ENCODE results near the gene ERFE. TPM values are rescaled to one million over a fixed set of nuclear protein-coding genes. Genes with fewer than 3 reads are reported as not detected.
"Not testable (repeated sequence)": the region's sequence is repeated elsewhere in the genome, so short reads cannot be mapped to it uniquely, and the experiment has no call there.

ERFE gene
- total RNA-seq: not detected

GRCh38 chr2:238158509-238159070 lies at the start of gene ERFE:
TSS of gene ERFE (plus strand) at chr2:238158970. CDS start at chr2:238159008, 38 bp downstream.
- CTCF ChIA-PET: interaction anchor here (2.9 kb wide), 1 partner anchor 105 kb away, joined by 31 read pairs; no protein-coding TSS in a partner anchor
- ATAC-seq (peak; percentile 74), DNase-seq (no peak)
- H3K36me3 Mint-ChIP-seq: no peaks in the 10 kb centered on the region
- H3K9me3 Mint-ChIP-seq (ENCODE audit: low read depth): no peaks in the 10 kb centered on the region
- H3K4me1 Mint-ChIP-seq: peaks cover 4% of the 10 kb centered on the region
- H3K27ac Mint-ChIP-seq: no peak within 1 kb of the TSS
- peak within 1 kb of the TSS; percentile 39 for H3K4me3 Mint-ChIP-seq
- H3K27me3 Mint-ChIP-seq: peaks cover 45% of the 10 kb centered on the region

- Mint-ChIP-seq H3K9me3 (ENCODE audit: low read depth) (peaks cover 6% of the 10 kb centered on the region), H3K4me3 (no peak overlapping the region), H3K4me1 (peaks cover 7% of the 10 kb centered on the region), H3K27me3 (no peaks in the 10 kb centered on the region), H3K27ac (no peak overlapping the region), H3K36me3 (no peaks in the 10 kb centered on the region)
- ATAC-seq: no peak
- DNase-seq: no peak
- CTCF ChIA-PET: no interaction called here
These were observed 45.2 kb upstream of the ERFE start for GRCh38 chr2:238113611-238114010.

- Mint-ChIP-seq H3K36me3 (no peaks in the 10 kb centered on the region), H3K27me3 (peaks cover 3% of the 10 kb centered on the region), H3K4me3 (no peak overlapping the region), H3K9me3 (ENCODE audit: low read depth) (peaks cover 6% of the 10 kb centered on the region), H3K27ac (no peak overlapping the region), H3K4me1 (no peaks in the 10 kb centered on the region)
- CTCF ChIA-PET: no interaction called here
- DNase-seq (no peak), ATAC-seq (no peak)
These were observed 44.4 kb upstream of the ERFE start for GRCh38 chr2:238114331-238114841.

GRCh38 chr2:238114851-238115660 lies 43.7 kb upstream of the ERFE start:
- ATAC-seq: no peak
- Mint-ChIP-seq H3K27ac (no peak overlapping the region), H3K4me1 (no peaks in the 10 kb centered on the region), H3K36me3 (no peaks in the 10 kb centered on the region), H3K4me3 (no peak overlapping the region), H3K9me3 (ENCODE audit: low read depth) (peaks cover 6% of the 10 kb centered on the region), H3K27me3 (peaks cover 3% of the 10 kb centered on the region)
- CTCF ChIA-PET: no interaction called here
- no peak for DNase-seq

- H3K27ac Mint-ChIP-seq: not testable (repeated sequence)
These were observed 43.1 kb upstream of the ERFE start for GRCh38 chr2:238115709-238116108.

GRCh38 chr2:238116298-238117198 lies 42.2 kb upstream of the ERFE start:
- H3K9me3 Mint-ChIP-seq (ENCODE audit: low read depth): peaks cover 6% of the 10 kb centered on the region
- H3K4me3 Mint-ChIP-seq: no peak overlapping the region
- H3K27ac Mint-ChIP-seq: no peak overlapping the region
- no peaks in the 10 kb centered on the region for H3K4me1 Mint-ChIP-seq
- CTCF ChIA-PET: no interaction called here
- peaks cover 3% of the 10 kb centered on the region for H3K27me3 Mint-ChIP-seq
- DNase-seq: no peak
- no peaks in the 10 kb centered on the region for H3K36me3 Mint-ChIP-seq
- ATAC-seq: no peak

More at GRCh38 chr2:238115709-238116108, 43.1 kb upstream of the ERFE start:
- H3K27me3 Mint-ChIP-seq; H3K36me3 Mint-ChIP-seq; H3K4me3 Mint-ChIP-seq; H3K4me1 Mint-ChIP-seq; ATAC-seq; CTCF ChIA-PET; DNase-seq; H3K9me3 Mint-ChIP-seq (ENCODE audit: low read depth): not testable (repeated sequence)

GRCh38 chr2:238117199-238118154 lies 41.3 kb upstream of the ERFE start:
- no peak for ATAC-seq
- H3K4me3 Mint-ChIP-seq: no peak overlapping the region
- no peak overlapping the region for H3K27ac Mint-ChIP-seq
- H3K4me1 Mint-ChIP-seq: no peaks in the 10 kb centered on the region
- H3K36me3 Mint-ChIP-seq: no peaks in the 10 kb centered on the region
- CTCF ChIA-PET: no interaction called here
- peaks cover 3% of the 10 kb centered on the region for H3K27me3 Mint-ChIP-seq
- no peak for DNase-seq
- peaks cover 6% of the 10 kb centered on the region for H3K9me3 Mint-ChIP-seq (ENCODE audit: low read depth)

- no peaks in the 10 kb centered on the region for H3K36me3 Mint-ChIP-seq
- CTCF ChIA-PET: no interaction called here
- no peak overlapping the region for H3K4me3 Mint-ChIP-seq
- no peak overlapping the region for H3K27ac Mint-ChIP-seq
- H3K27me3 Mint-ChIP-seq: peaks cover 3% of the 10 kb centered on the region
- no peaks in the 10 kb centered on the region for H3K9me3 Mint-ChIP-seq (ENCODE audit: low read depth)
- ATAC-seq: no peak
- no peaks in the 10 kb centered on the region for H3K4me1 Mint-ChIP-seq
- no peak for DNase-seq
These were observed 38.9 kb upstream of the ERFE start for GRCh38 chr2:238119756-238120462.

- no peaks in the 10 kb centered on the region for H3K4me1 Mint-ChIP-seq
- no peaks in the 10 kb centered on the region for H3K36me3 Mint-ChIP-seq
- H3K4me3 Mint-ChIP-seq: no peak overlapping the region
- H3K27ac Mint-ChIP-seq: no peak overlapping the region
- H3K9me3 Mint-ChIP-seq (ENCODE audit: low read depth): no peaks in the 10 kb centered on the region
- CTCF ChIA-PET: no interaction called here
- no peak for ATAC-seq
- no peak for DNase-seq
- peaks cover 3% of the 10 kb centered on the region for H3K27me3 Mint-ChIP-seq
These were observed 38.1 kb upstream of the ERFE start for GRCh38 chr2:238120463-238121298.

GRCh38 chr2:238121511-238122286 lies 37.1 kb upstream of the ERFE start:
- no peak overlapping the region for H3K4me3 Mint-ChIP-seq
- no peaks in the 10 kb centered on the region for H3K36me3 Mint-ChIP-seq
- no peak overlapping the region for H3K27ac Mint-ChIP-seq
- H3K9me3 Mint-ChIP-seq (ENCODE audit: low read depth): no peaks in the 10 kb centered on the region
- ATAC-seq: no peak
- no peaks in the 10 kb centered on the region for H3K4me1 Mint-ChIP-seq
- CTCF ChIA-PET: no interaction called here
- H3K27me3 Mint-ChIP-seq: peaks cover 3% of the 10 kb centered on the region
- DNase-seq: no peak
